ENCODE measurements around the gene MYH11.
A peak's percentile ranks its signal among the peaks of the same experiment; 100 is the strongest.

The MYH11 gene

DNA sequence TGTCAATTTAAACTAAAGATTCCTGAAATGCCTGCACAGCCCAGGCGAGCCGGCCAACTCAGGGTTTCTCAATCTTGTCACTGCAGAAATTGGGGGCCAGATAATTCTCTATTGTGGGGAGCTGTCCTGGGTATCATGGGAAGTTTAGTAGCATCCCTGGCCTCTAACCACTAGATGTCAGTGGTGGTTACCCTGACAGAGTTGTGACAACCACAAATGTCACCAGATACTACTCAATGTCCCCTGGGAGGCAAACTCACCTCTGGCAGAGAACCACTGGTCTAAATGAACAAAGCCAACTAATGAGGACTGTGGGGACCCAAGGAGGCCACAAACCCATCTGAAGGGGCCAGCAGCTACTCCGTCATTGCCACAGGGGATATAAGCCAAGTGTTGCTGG is 90.9 kb downstream of the MYH11 start:
- no peaks in the 10 kb centered on the region for H3K9me3 ChIP-seq (ENCODE audit: severe bottlenecking)
- H3K4me1 ChIP-seq (ENCODE audit: insufficient read depth, poor library complexity, severe bottlenecking) = no peaks in the 10 kb centered on the region
- no peak overlapping the region for H3K4me3 ChIP-seq (ENCODE audit: severe bottlenecking)
- ATAC-seq (ENCODE audit: low read depth) (peak; percentile 36; the same call in 1 of the 3 replicates), DNase-seq (ENCODE audit: low spot score) (no peak)
- TF ChIP-seq CTCF (IDR thresholded peaks at IDR 0.05; ENCODE audit: poor library complexity, severe bottlenecking) = peak; percentile 75
- no peaks in the 10 kb centered on the region for H3K36me3 ChIP-seq (ENCODE audit: low read depth)
- no peak overlapping the region for H3K27ac ChIP-seq (ENCODE audit: poor library complexity, severe bottlenecking)
- no peaks in the 10 kb centered on the region for H3K27me3 ChIP-seq (ENCODE audit: insufficient read depth, poor library complexity, severe bottlenecking)

DNA sequence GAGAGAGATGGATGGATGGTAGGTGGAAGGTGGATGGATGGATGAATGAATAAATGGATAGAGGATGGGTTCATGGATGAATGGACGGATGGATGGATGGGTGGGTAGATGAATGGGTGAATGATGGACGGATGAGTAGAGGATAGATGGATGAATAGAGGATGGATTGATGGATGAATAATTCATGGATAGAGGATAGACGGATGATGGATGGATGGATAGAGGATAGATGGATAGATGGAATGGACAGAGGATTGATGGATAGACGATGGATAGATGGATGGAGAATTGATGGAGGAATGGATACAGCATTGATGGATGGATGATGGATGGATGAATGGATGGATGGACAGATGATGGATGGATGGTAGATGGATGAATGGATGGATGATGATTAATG is 91.7 kb downstream of the MYH11 start:
- TF ChIP-seq CTCF (IDR thresholded peaks at IDR 0.05; ENCODE audit: poor library complexity, severe bottlenecking) = no peak
- no peaks in the 10 kb centered on the region for H3K36me3 ChIP-seq (ENCODE audit: low read depth)
- ATAC-seq (ENCODE audit: low read depth) = no peak
- no peaks in the 10 kb centered on the region for H3K4me1 ChIP-seq (ENCODE audit: insufficient read depth, poor library complexity, severe bottlenecking)
- no peak for DNase-seq (ENCODE audit: low spot score)
- H3K4me3 ChIP-seq (ENCODE audit: severe bottlenecking) = no peak overlapping the region
- H3K9me3 ChIP-seq (ENCODE audit: severe bottlenecking) = no peaks in the 10 kb centered on the region
- H3K27me3 ChIP-seq (ENCODE audit: insufficient read depth, poor library complexity, severe bottlenecking) = no peaks in the 10 kb centered on the region
- H3K27ac ChIP-seq (ENCODE audit: poor library complexity, severe bottlenecking) = no peak overlapping the region

GRCh38 chr16:15764112-15764511 is 92.7 kb downstream of the MYH11 start:
- DNase-seq (ENCODE audit: low spot score) = no peak
- no peaks in the 10 kb centered on the region for H3K9me3 ChIP-seq (ENCODE audit: severe bottlenecking)
- H3K4me1 ChIP-seq (ENCODE audit: insufficient read depth, poor library complexity, severe bottlenecking) = no peaks in the 10 kb centered on the region
- TF ChIP-seq CTCF (IDR thresholded peaks at IDR 0.05; ENCODE audit: poor library complexity, severe bottlenecking) = no peak
- no peaks in the 10 kb centered on the region for H3K27me3 ChIP-seq (ENCODE audit: insufficient read depth, poor library complexity, severe bottlenecking)
- no peak overlapping the region for H3K4me3 ChIP-seq (ENCODE audit: severe bottlenecking)
- H3K36me3 ChIP-seq (ENCODE audit: low read depth) = no peaks in the 10 kb centered on the region
- ATAC-seq (ENCODE audit: low read depth) = no peak
- no peak overlapping the region for H3K27ac ChIP-seq (ENCODE audit: poor library complexity, severe bottlenecking)

DNA sequence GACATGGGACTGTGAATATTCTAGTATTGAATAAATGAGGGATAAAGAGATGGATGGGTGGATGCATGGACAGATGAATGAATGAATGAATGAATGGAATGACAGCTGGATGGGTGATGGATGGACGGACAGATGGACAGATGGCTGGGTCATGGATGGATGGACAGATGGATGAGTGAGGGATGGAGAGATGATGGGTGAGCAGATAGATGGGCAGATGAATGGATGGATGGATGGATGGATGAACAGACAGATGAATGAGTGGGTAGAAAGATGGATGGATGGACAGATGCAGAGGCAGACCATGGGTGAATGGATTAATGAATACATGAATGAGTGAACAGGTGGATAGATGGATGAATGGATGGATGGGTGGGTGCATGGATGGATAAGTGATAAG is 96.7 kb downstream of the MYH11 start:
- H3K27ac ChIP-seq (ENCODE audit: poor library complexity, severe bottlenecking) = no peak overlapping the region
- H3K9me3 ChIP-seq (ENCODE audit: severe bottlenecking) = no peaks in the 10 kb centered on the region
- no peak overlapping the region for H3K4me3 ChIP-seq (ENCODE audit: severe bottlenecking)
- H3K36me3 ChIP-seq (ENCODE audit: low read depth) = no peaks in the 10 kb centered on the region
- H3K27me3 ChIP-seq (ENCODE audit: insufficient read depth, poor library complexity, severe bottlenecking) = no peaks in the 10 kb centered on the region
- ATAC-seq (ENCODE audit: low read depth) (no peak), DNase-seq (ENCODE audit: low spot score) (no peak)
- TF ChIP-seq CTCF (IDR thresholded peaks at IDR 0.05; ENCODE audit: poor library complexity, severe bottlenecking) = no peak
- H3K4me1 ChIP-seq (ENCODE audit: insufficient read depth, poor library complexity, severe bottlenecking) = no peaks in the 10 kb centered on the region

GRCh38 chr16:15759070-15759469 is 97.8 kb downstream of the MYH11 start:
- no peaks in the 10 kb centered on the region for H3K36me3 ChIP-seq (ENCODE audit: low read depth)
- H3K27me3 ChIP-seq (ENCODE audit: insufficient read depth, poor library complexity, severe bottlenecking) = no peaks in the 10 kb centered on the region
- no peak for ATAC-seq (ENCODE audit: low read depth)
- H3K9me3 ChIP-seq (ENCODE audit: severe bottlenecking) = no peaks in the 10 kb centered on the region
- DNase-seq (ENCODE audit: low spot score) = no peak
- no peak overlapping the region for H3K4me3 ChIP-seq (ENCODE audit: severe bottlenecking)
- H3K27ac ChIP-seq (ENCODE audit: poor library complexity, severe bottlenecking) = no peak overlapping the region
- TF ChIP-seq CTCF (IDR thresholded peaks at IDR 0.05; ENCODE audit: poor library complexity, severe bottlenecking) = no peak
- no peaks in the 10 kb centered on the region for H3K4me1 ChIP-seq (ENCODE audit: insufficient read depth, poor library complexity, severe bottlenecking)

All from RWPE2 (cell line).